ENCODE data around the gene ACOT6. TPM values are rescaled to one million over a fixed set of nuclear protein-coding genes. Genes with fewer than 3 reads are reported as not detected.
"Not testable (repeated sequence)": the region's sequence is repeated elsewhere in the genome, so short reads cannot be mapped to it uniquely, and the experiment has no call there.

The ACOT6 gene, protein sequence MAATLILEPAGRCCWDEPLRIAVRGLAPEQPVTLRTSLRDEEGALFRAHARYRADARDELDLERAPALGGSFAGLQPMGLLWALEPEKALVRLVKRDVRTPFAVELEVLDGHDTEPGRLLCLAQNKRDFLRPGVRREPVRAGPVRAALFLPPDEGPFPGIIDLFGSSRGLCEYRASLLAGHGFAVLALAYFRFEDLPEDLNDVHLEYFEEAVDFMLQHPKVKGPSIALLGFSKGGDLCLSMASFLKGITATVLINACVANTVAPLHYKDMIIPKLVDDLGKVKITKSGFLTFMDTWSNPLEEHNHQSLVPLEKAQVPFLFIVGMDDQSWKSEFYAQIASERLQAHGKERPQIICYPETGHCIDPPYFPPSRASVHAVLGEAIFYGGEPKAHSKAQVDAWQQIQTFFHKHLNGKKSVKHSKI
- total RNA-seq (2014; rRNA removed; shearing (Covaris generic)): not detected in 2 replicates

- DNase-seq (ENCODE audit: low spot score): peak; percentile 52
Measured at GRCh38 chr14:73612339-73613045, at the start of gene ACOT6. ACOT6 (plus strand) TSS chr14:73612517; CDS start chr14:73612572, 55 bp downstream.

GRCh38 chr14:73562696-73563095, 49.6 kb upstream of the ACOT6 start:
- peak; percentile 10 for DNase-seq (ENCODE audit: low spot score)

DNA sequence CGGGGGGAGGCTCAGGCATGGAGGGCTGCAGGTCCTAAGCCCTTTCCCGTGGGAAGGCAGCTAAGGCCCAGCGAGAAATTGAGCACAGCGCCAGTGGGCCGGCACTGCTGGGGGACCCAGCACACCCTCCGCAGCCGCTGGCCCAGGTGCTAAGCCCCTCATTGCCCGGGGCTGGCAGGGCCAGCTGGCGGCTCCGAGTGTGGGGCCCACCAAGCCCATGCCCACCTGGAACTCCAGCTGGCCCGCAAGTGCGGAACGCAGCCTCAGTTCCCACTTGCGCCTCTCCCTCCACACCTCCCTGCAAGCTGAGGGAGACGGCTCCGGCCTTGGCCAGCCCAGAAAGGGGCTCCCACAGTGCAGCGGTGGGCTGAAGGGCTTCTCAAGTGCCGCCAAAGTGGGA, 45.9 kb upstream of the ACOT6 start:
- not testable (repeated sequence) for DNase-seq (ENCODE audit: low spot score)

- DNase-seq (ENCODE audit: low spot score): not testable (repeated sequence)
Measured at GRCh38 chr14:73566935-73567334, 45.4 kb upstream of the ACOT6 start.

GRCh38 chr14:73567358-73567757, 45.0 kb upstream of the ACOT6 start:
- DNase-seq (ENCODE audit: low spot score): no peak

- DNase-seq (ENCODE audit: low spot score): peak; percentile 35
Measured at GRCh38 chr14:73567951-73568885, 44.1 kb upstream of the ACOT6 start.

- not testable (repeated sequence) for DNase-seq (ENCODE audit: low spot score)
Measured at GRCh38 chr14:73568886-73569184, 43.5 kb upstream of the ACOT6 start.

GRCh38 chr14:73569185-73569958, 42.9 kb upstream of the ACOT6 start, which contains the start of gene ACOT2:
ACOT2 (plus strand) TSS chr14:73569213; CDS start chr14:73569241, 28 bp downstream.
- peak; percentile 83 for DNase-seq (ENCODE audit: low spot score)

DNA sequence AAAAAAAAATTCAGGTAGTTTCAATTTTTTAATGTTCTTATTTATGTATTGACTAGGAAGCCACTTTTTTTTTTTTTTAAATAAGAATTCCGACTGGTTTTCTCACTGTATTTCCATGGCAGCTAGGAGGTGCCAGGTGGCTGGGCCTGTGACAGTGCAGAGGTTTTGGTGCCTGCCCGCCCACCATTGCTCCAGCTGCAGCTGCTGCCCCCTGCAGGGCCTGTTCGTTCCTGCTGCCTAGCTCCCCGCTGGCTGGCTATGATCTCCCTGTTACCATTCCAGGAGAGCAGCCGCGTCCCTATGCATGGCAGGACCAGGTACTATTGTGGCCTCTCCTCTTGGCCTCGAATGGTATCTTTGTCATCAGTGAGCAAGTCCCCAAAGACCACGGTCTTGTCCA, 41.4 kb upstream of the ACOT6 start:
- DNase-seq (ENCODE audit: low spot score): peak; percentile 44

DNA sequence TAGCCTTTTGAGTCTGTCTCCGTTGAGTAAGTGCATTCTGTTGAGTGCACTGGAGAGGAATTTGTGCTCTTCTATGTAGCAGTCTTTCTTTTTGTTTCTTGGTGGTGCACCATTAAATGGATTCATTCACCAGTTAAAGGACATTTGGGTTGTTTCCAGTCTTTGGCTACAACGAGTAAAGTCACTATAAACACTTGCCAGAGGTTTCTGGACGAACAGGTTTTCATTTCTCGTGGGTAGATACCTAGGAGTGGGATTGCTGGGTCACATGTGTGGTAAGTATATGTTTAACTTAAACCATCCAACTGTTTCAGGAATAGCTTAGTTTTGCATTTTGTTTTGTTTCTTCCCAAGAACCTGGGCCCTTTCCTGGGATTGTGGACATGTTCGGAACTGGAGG, 39.3 kb upstream of the ACOT6 start:
- not testable (repeated sequence) for DNase-seq (ENCODE audit: low spot score)

DNA sequence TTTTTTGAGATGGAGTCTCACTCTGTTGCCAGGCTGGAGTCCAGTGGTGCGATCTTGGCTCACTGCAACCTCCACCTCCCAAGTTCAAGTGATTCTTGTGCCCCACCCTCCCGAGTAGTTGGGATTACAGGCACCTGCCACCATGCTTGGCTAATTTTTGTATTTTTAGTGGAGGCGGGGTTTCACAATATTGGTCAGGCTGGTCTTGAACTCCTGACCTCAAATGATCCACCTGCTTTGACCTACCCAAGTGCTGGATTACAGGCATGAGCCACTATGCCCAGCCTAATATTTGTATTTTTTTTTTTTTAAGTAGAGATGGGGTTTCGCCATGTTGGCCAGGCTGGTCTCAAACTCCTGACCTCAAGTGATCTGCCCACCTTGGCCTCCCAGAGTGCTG, 38.6 kb upstream of the ACOT6 start:
- not testable (repeated sequence) for DNase-seq (ENCODE audit: low spot score)

GRCh38 chr14:73574251-73574650, 38.1 kb upstream of the ACOT6 start:
- DNase-seq (ENCODE audit: low spot score): not testable (repeated sequence)

DNA sequence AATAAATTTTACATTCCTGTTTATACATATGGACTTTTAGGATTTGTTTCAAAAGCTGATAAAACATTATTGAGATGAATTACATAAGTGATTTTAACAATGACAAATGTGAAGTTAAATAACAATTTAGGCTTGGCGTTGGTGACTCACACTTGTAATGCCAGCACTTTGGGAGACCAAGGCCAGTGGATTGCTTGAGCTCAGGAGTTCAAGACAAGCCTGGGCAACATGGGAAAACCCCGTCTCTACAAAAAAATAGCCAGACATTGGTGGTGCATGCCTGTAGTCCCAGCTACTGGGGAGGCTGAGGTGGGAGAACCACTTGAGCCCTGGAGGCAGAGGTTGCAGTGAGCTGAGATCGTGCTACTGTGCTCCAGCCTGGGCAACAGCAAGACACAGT, 35.9 kb upstream of the ACOT6 start:
- DNase-seq (ENCODE audit: low spot score): no peak

DNA sequence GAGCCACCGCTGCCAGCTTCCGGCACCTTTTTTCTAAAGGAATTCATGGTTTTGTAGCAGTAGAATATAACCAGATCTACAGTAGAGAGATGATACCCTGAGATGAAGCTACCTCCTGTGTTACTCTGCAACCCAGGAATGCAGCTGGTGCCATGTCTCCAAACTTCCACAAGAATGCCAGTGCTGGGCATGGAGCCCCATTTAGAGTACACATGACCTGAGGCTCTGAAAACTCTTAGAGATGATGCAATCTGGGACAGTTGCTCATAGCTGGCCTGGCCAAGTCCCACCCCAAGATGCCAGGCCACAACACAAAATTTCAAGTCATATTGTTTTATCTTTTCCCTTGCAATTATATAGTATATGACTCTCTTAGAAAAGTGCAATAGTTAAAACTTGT, 35.1 kb upstream of the ACOT6 start:
- DNase-seq (ENCODE audit: low spot score): not testable (repeated sequence)

DNA sequence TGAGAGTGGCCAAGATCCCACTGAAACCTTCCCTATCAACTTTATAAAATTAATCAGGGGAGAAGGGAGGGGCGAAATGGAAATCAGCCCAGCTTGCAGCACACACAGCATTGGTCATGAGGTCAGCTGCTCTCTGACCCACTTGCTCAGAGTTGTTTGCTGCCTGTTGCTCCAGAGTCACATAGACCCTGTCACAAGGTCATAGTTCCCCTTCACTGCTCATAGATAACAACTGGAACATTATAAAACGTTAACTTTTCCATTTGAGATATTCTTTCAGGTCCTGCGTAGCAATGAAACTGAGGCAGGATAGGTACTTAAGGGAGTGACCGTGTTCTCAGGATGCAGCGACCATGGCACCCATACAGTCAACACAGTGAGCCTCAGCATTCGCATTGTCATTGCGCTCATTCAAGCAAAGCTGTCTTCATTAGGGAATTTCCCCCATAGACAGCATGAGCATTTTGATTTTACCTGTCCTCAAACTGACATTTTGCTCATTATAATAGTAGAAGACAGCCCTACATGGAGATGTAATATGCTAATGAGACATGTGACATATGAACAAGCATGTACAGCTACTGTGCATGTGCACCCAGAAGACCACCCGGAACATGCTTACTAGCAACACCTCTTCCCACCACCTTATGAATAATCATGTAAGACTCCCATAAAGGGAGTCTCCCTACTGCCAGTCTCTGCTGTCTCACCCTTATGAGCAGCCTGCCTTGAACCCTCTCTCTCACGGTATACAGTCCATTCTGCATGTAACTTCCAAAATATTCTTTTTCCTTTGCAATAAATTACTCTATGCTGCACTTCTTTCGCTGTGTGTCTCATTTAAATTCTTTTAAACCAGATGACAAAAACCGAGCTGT, 30.0 kb upstream of the ACOT6 start:
- not testable (repeated sequence) for DNase-seq (ENCODE audit: low spot score)

DNA sequence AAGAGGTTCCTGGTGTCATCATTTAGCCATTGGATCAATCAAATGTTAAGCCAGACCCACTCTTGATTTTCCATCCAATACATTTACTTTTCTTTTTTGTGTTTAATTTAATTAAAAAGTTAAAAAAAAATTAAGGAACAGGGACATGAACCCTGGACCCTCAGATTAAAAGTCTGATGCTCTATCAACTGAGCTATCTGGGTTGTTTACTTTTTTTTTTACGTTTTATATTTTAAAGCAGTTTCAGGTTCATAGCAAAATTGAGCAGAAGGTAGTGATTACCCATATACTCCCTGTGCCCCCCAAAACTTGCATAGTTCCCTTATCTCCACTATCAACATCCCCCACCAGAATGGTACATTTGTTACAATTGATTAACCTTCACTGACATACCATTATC, 23.6 kb upstream of the ACOT6 start:
- DNase-seq (ENCODE audit: low spot score): no peak

- DNase-seq (ENCODE audit: low spot score): no peak
Measured at GRCh38 chr14:73589116-73589515, 23.2 kb upstream of the ACOT6 start.

DNA sequence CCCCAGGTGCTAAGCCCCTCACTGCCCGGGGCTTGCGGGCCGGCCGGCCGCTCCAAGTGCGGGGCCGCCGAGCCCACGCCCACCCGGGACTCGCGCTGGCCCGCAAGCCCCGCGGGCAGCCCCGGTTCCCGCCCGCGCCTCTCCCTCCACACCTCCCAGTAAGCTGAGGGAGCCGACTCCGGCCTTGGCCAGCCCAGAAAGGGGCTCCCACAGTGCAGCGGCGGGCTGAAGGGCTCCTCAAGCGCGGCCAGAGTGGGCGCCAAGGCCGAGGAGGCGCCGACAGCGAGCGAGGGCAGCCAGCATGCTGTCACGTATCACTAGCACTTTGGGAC, 21.7 kb upstream of the ACOT6 start:
- not testable (repeated sequence) for DNase-seq (ENCODE audit: low spot score)

GRCh38 chr14:73591690-73592449, 20.4 kb upstream of the ACOT6 start, which contains the start of gene ACOT4:
ACOT4 (plus strand) TSS chr14:73591873; CDS start chr14:73591960, 87 bp downstream.
- DNase-seq (ENCODE audit: low spot score): peak; percentile 51
